Erythroblast (primary cell): Measurements from ENCODE around the gene APLP2.

Source experiments
- GATA1 ChIP-seq: IDR thresholded peaks from 2 replicates; pipeline ENCODE4 v1.6.1; 2011; ENCODE audit warnings: low read depth, mild to moderate bottlenecking, control low read depth, low read length, moderate library complexity
- POLR2A ChIP-seq: IDR thresholded peaks from 2 replicates; pipeline ENCODE4 v1.6.1; 2011; ENCODE audit warnings: mild to moderate bottlenecking, low read length

GRCh38 chr11:130131961-130132850 lies 62.5 kb downstream of the APLP2 start:
- TF ChIP-seq POLR2A (no peak), GATA1 (no peak)
